MG63 (cell line): ENCODE data around the gene SENP7. TPM values are rescaled to one million over a fixed set of nuclear protein-coding genes. Genes with fewer than 3 reads are reported as not detected.
"Not testable (repeated sequence)": the region's sequence is repeated elsewhere in the genome, so short reads cannot be mapped to it uniquely, and the experiment has no call there.

Experiments used
- DNase-seq: peaks from one replicate; pipeline ENCODE4 v3.0.0-alpha.2; 2020
- H3K27me3 ChIP-seq: fragments of 250-450 bp; sonication (Bioruptor Pico); 2 replicates; pipeline ENCODE4 v1.5.1; 2020; ENCODE audit warnings: mild to moderate bottlenecking, moderate library complexity
- H3K36me3 ChIP-seq: fragments of 250-450 bp; sonication (Bioruptor Pico); 2 replicates; pipeline ENCODE4 v1.5.1; 2020; ENCODE audit warnings: mild to moderate bottlenecking, moderate library complexity
- H3K4me3 ChIP-seq: fragments of 250-450 bp; sonication (Bioruptor Pico); 2 replicates; pipeline ENCODE4 v1.5.1; 2020; ENCODE audit warnings: mild to moderate bottlenecking, moderate library complexity
- H3K9me3 ChIP-seq: fragments of 250-450 bp; sonication (Bioruptor Pico); 2 replicates; pipeline ENCODE4 v1.5.1; 2020; ENCODE audit warnings: mild to moderate bottlenecking, moderate library complexity
- total RNA-seq: library from RNA; depleted of rRNA; stranded (reverse); fragments of >200 nt; shearing (Covaris generic); gene quantifications from 2 replicates; pipeline ENCODE4 v1.2.3, GENCODE V29; 2014; ENCODE audit warnings: low replicate concordance

SENP7 gene
- total RNA-seq, 1 experiment from 2014 or later: 2.8 TPM

DNA sequence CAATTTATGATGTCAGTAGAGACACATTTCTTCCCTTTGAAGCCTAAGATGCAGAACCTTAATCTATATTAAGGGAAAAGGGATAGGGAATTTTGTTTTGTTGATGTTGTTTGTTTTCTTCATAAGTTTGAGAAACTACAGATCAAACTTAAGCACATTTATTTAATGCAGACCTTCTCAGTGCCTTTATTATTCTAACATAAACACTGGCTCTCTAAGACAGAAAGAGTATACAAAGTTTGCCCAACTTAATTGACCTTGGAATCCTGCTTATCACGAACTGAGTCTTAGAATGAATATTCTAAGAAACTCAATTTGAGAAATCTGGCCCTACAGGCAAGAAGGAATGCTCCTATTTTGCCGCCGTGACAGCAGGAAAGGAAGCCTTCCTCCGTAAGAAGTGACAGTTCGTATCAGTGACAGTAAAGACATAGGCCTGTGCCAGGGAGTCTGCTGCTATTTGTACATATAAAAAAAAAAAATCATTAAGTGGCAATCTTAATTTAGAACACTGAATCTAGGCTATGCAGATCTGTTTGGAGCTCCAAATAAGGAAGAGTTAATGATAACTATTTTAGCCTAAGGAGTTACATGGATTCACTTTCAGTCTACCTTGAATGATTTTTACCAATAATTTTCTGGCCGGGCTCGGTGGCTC is 183.9 kb downstream of the SENP7 start:
- no peak for DNase-seq
- H3K4me3 ChIP-seq: no peak overlapping the region
- no peaks in the 10 kb centered on the region for H3K27me3 ChIP-seq
- no peaks in the 10 kb centered on the region; the same call in 1 of the 2 replicates for H3K36me3 ChIP-seq
- H3K9me3 ChIP-seq: no peaks in the 10 kb centered on the region

GRCh38 chr3:101325393-101326134 is 187.4 kb downstream of the SENP7 start:
- no peaks in the 10 kb centered on the region; the same call in 1 of the 2 replicates for H3K36me3 ChIP-seq
- no peaks in the 10 kb centered on the region for H3K27me3 ChIP-seq
- no peaks in the 10 kb centered on the region for H3K9me3 ChIP-seq
- H3K4me3 ChIP-seq: no peak overlapping the region
- DNase-seq: no peak

- no peaks in the 10 kb centered on the region for H3K9me3 ChIP-seq
- H3K4me3 ChIP-seq: no peak within 1 kb of the TSS
- DNase-seq: no peak
Measured at GRCh38 chr3:101320475-101320874, 192.5 kb downstream of the SENP7 start, which contains the start of gene IMPG2. IMPG2 (minus strand) TSS chr3:101320575; CDS start chr3:101320372, 203 bp downstream.

DNA sequence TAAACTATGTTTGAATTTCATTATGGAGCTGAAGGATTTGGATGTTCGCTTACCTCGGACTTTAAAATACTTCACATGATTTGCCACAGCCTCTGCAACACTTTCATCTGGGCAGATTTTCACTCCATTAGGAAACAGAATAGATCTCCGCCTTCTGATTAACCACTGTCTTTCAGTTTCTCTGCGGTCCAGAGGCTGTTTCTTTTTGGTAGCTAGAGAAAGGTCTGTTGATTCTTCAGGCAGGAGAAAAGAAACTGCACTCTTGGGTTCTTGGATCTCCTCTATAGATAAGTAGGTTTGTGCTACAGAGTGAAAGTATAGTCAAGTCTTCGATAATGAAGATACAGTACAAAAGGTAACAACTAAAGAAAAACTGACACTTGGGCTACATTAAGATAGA is 193.5 kb downstream of the SENP7 start:
- no peaks in the 10 kb centered on the region for H3K9me3 ChIP-seq
- DNase-seq: no peak
- H3K36me3 ChIP-seq: no peaks in the 10 kb centered on the region
- H3K4me3 ChIP-seq: no peak overlapping the region
- no peaks in the 10 kb centered on the region for H3K27me3 ChIP-seq

More at GRCh38 chr3:101320475-101320874, 192.5 kb downstream of the SENP7 start, which contains the start of gene IMPG2:
- H3K27me3 ChIP-seq: no peaks in the 10 kb centered on the region
- no peaks in the 10 kb centered on the region for H3K36me3 ChIP-seq

GRCh38 chr3:101312545-101312944 is 200.5 kb downstream of the SENP7 start:
- H3K36me3 ChIP-seq: no peaks in the 10 kb centered on the region; the same call in 1 of the 2 replicates

GRCh38 chr3:101311676-101312075 is 201.3 kb downstream of the SENP7 start:
- Histone ChIP-seq H3K4me3 (no peak overlapping the region), H3K27me3 (no peaks in the 10 kb centered on the region), H3K9me3 (peaks cover 22% of the 10 kb centered on the region), H3K36me3 (no peaks in the 10 kb centered on the region; the same call in 1 of the 2 replicates)
- DNase-seq: no peak

More at GRCh38 chr3:101312545-101312944, 200.5 kb downstream of the SENP7 start:
- DNase-seq: no peak
- Histone ChIP-seq H3K4me3 (no peak overlapping the region), H3K27me3 (no peaks in the 10 kb centered on the region), H3K9me3 (peaks cover 18% of the 10 kb centered on the region)

DNA sequence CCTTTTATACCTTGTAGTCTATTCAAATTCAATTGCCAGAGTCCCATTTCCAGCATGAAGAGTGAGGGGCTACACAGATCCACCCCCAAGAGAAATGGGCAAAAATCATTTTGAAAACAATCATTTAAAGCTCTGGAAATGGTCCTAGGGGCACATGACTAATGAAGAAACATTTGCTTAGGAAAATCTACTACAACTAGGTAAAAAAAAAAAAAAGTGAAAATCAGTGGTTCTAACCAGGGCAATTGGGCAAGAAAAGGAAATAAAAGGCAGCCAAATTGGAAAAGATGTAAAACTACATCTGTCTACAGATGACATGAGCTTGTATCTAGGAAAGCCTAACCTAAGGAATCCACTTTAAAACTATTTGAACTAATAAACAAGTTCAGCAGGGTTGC is 202.0 kb downstream of the SENP7 start:
- no peak for DNase-seq
- no peak overlapping the region for H3K4me3 ChIP-seq

GRCh38 chr3:101308147-101308772 is 204.8 kb downstream of the SENP7 start:
- H3K4me3 ChIP-seq, H3K36me3 ChIP-seq, DNase-seq, H3K27me3 ChIP-seq: not testable (repeated sequence)
- peaks cover 22% of the 10 kb centered on the region for H3K9me3 ChIP-seq

More for the DNA sequence above, 202.0 kb downstream of the SENP7 start:
- Histone ChIP-seq H3K9me3 (peaks cover 22% of the 10 kb centered on the region), H3K27me3 (no peaks in the 10 kb centered on the region), H3K36me3 (no peaks in the 10 kb centered on the region; the same call in 1 of the 2 replicates)

GRCh38 chr3:101303836-101304235 is 209.2 kb downstream of the SENP7 start:
- H3K4me3 ChIP-seq: no peak overlapping the region
- no peaks in the 10 kb centered on the region; the same call in 1 of the 2 replicates for H3K36me3 ChIP-seq
- no peak for DNase-seq
- peaks cover 20% of the 10 kb centered on the region for H3K9me3 ChIP-seq
- no peaks in the 10 kb centered on the region for H3K27me3 ChIP-seq

DNA sequence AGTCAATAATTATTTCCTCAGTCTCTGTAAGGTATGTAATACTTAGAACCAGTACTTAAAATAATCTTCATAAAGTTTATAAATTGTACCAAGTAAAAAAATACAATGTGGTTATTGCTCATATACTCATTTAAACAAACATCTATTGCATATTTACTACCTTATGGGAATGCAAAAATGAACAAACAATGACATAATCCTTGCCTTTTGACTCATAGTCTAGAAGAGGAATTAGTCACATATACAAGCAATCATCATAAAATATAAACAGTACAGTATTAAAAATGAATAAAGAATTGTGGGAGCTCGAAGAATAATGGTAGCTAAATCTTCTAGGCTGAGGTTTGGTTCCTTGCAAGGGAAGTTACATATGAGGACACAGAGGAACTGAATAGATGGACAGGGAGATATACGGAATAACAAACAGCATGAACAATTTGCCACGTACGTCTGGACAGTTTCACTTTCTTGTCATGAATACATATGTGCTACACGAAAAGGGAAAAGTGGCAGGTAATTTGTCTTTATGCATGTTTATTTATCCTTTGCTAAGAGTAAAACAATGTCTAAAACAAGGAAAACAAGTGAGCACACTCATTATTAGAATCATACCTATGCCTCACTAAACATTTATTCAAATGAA is 209.8 kb downstream of the SENP7 start:
- Histone ChIP-seq H3K9me3 (peaks cover 16% of the 10 kb centered on the region), H3K36me3 (no peaks in the 10 kb centered on the region), H3K27me3 (no peaks in the 10 kb centered on the region), H3K4me3 (no peak overlapping the region)
- DNase-seq: no peak

DNA sequence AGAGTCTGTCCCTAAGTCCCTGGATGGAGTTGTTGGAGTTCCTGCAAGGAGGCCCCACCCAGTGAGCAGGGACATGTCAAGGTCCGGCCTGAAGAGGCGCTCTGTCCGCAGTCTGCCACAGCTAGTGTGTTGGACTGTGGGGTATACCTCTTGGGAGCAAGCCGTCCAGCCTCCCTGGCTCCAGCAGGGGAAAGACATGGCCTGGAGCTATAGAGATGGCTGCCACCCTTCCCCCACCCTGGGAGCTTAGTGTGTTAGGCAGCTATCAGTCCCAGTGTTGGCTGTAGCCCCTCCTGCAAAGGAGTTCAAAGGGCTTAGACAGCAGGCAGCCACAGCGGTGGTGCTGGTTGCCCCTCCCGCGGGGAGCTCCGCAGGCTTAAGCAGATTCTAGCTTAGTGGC is 212.9 kb downstream of the SENP7 start:
- DNase-seq: no peak
- no peak overlapping the region for H3K4me3 ChIP-seq
- no peaks in the 10 kb centered on the region for H3K36me3 ChIP-seq
- H3K9me3 ChIP-seq: peaks cover 12% of the 10 kb centered on the region
- H3K27me3 ChIP-seq: no peaks in the 10 kb centered on the region

DNA sequence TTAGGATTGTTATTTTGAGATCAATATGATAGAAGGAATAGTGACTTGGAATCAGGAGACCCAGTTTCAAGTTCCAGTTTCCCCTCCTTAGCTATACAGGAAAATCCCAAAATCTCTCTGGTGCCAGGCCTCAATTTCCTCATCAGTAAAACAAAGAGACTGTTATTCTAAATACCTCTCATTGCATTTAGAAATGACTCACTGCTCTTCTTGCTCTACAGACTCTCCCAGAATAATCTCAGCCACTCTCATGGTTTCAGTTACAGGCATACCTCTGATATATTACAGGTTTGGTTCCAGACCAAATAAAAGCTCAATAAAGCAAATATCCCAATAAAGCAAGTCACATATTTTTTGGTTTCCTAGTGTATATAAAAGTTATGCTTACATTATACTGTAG is 221.0 kb downstream of the SENP7 start:
- Histone ChIP-seq H3K36me3 (no peaks in the 10 kb centered on the region), H3K9me3 (no peaks in the 10 kb centered on the region; the same call in 1 of the 2 replicates), H3K4me3 (no peak overlapping the region), H3K27me3 (no peaks in the 10 kb centered on the region)
- no peak for DNase-seq

DNA sequence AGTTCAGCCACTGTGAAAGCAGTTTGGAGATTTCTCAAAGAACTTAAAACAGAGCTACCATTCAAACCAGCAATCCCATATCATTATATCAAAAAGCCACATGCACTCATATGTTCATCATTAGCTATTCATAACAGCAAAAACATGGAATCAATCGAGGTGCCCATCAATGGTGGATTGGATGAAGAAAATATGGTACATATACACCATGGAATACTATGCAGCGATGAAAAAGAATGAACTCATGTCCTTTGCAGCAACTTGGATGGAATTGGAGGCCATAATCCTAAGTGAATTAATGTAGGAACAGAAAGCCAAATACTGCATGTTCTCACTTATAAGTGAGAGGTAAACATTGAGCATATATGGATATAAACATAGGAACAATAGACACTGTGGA is 224.7 kb downstream of the SENP7 start:
- Histone ChIP-seq H3K4me3 (no peak overlapping the region), H3K36me3 (no peaks in the 10 kb centered on the region), H3K27me3 (no peaks in the 10 kb centered on the region), H3K9me3 (no peaks in the 10 kb centered on the region)
- DNase-seq: no peak

GRCh38 chr3:101284757-101285156 is 228.3 kb downstream of the SENP7 start:
- no peak overlapping the region for H3K4me3 ChIP-seq
- H3K27me3 ChIP-seq: no peaks in the 10 kb centered on the region
- H3K36me3 ChIP-seq: no peaks in the 10 kb centered on the region
- DNase-seq: no peak
- H3K9me3 ChIP-seq: no peaks in the 10 kb centered on the region

- no peaks in the 10 kb centered on the region for H3K27me3 ChIP-seq
- DNase-seq: no peak
- no peak overlapping the region for H3K4me3 ChIP-seq
- no peaks in the 10 kb centered on the region for H3K36me3 ChIP-seq
- no peaks in the 10 kb centered on the region for H3K9me3 ChIP-seq
Measured at GRCh38 chr3:101281521-101282030, 231.4 kb downstream of the SENP7 start.

DNA sequence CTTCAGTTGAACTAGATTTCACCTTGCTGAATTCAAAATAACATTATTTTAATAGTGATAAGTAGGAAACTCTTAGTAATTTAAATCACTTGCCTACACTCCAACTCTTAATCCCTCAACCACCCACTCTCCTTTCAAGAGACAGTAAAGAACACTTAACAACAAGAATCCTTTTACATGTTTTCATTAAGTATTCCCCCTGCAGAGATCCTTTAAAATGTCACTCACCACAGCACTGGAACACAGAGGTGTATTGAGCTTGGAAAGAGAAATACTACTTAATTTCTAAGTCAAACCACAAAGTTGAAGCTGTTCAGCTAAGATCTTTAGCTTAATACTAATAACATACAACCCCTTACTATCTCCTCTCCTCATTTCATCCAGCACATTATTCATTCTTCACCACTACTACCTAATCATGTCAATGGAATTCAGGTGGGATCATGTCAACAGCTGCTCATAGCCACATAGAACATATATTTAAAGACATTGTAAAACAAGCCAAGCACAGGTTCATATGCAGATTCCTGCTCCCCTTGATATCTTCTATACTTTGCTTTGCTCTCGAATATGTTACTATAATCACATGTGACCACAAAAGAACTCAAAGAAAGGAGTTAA is 233.1 kb downstream of the SENP7 start:
- Histone ChIP-seq H3K9me3 (no peaks in the 10 kb centered on the region), H3K4me3 (no peak overlapping the region), H3K36me3 (no peaks in the 10 kb centered on the region), H3K27me3 (no peaks in the 10 kb centered on the region)
- no peak for DNase-seq
